ENCODE results near the gene DSTN.

GRCh38 chr20:17630151-17630805 lies 60.4 kb downstream of the DSTN start:
- no peak for TF ChIP-seq EZH2phosphoT487 (IDR thresholded peaks at IDR 0.05; ENCODE audit: borderline replicate concordance)
- no peak for TF ChIP-seq CTCF (conservative IDR thresholded peaks at IDR 0.05; ENCODE audit: low read length)

All from Loucy (cell line).